Measurements from ENCODE around the gene NPHS1. TPM values are rescaled to one million over a fixed set of nuclear protein-coding genes. Genes with fewer than 3 reads are reported as not detected.

The NPHS1 gene
- total and polyA plus RNA-seq, 8 donors, result 0.10 to 17.9 (median 0.49) TPM; not detected in 2

DNA sequence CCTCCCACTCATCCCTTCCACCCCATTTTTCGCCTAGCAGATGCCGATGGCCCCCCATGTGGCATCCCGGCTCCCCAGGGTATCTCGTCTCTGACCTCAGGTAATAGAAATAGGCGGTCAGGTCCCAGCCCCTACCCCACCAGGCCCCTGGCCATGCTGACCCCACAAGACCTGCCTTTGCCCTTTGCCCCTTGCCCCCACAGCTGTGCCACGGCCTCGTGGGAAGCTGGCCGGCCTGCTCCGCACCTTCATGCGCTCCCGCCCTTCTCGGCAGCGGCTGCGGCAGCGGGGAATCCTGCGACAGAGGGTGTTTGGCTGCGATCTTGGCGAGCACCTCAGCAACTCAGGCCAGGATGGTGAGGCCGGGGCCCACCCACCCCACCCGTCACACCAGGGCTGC lies 71.6 kb downstream of the NPHS1 start:
- Histone ChIP-seq H3K27ac (no peak overlapping the region), H3K4me3 (no peak overlapping the region), H3K36me3 (peaks cover 5 to 72% (median 62%) of the 10 kb centered on the region in 4 donors), H3K27me3 (no peaks in the 10 kb centered on the region), H3K9me3 (no peaks in the 10 kb centered on the region), H3K4me1 (peaks cover 7 to 16% (median 11%) of the 10 kb centered on the region in 4 donors)
- intact Hi-C loops (cut with DNase I; ENCODE audit: low total_unique reads), result no loop called here
- no peak for TF ChIP-seq POLR2A (IDR thresholded peaks at IDR 0.05)
- TF ChIP-seq, protein P1, sequence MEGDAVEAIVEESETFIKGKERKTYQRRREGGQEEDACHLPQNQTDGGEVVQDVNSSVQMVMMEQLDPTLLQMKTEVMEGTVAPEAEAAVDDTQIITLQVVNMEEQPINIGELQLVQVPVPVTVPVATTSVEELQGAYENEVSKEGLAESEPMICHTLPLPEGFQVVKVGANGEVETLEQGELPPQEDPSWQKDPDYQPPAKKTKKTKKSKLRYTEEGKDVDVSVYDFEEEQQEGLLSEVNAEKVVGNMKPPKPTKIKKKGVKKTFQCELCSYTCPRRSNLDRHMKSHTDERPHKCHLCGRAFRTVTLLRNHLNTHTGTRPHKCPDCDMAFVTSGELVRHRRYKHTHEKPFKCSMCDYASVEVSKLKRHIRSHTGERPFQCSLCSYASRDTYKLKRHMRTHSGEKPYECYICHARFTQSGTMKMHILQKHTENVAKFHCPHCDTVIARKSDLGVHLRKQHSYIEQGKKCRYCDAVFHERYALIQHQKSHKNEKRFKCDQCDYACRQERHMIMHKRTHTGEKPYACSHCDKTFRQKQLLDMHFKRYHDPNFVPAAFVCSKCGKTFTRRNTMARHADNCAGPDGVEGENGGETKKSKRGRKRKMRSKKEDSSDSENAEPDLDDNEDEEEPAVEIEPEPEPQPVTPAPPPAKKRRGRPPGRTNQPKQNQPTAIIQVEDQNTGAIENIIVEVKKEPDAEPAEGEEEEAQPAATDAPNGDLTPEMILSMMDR (IDR thresholded peaks at IDR 0.05), result no peak
- TF ChIP-seq POLR2AphosphoS5 (IDR thresholded peaks at IDR 0.05), result no peak
- TF ChIP-seq EP300 (IDR thresholded peaks at IDR 0.05), result no peak
- no peak for DNase-seq
- 90 to 98% (median 94%) methylated on average over 18 to 20 of the region's 20 CpGs for WGBS, 5 donors

DNA sequence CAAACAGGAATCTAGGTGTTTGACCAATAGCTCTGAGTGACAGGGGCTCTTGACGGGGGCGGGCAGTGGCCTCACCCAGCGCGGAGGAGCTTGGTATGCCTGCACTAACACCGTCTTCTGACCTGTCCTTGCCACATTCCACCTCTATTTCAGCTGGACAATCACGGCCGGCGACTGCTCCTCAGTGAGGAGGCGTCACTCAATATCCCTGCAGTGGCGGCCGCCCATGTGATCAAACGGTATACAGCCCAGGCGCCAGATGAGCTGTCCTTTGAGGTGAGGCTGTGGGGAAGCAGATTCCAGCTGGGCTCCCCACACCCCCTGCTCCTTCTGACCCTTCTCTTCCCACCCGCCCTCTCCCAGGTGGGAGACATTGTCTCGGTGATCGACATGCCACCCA lies 72.2 kb downstream of the NPHS1 start:
- intact Hi-C loops (cut with DNase I; ENCODE audit: low total_unique reads), result no loop called here

DNA sequence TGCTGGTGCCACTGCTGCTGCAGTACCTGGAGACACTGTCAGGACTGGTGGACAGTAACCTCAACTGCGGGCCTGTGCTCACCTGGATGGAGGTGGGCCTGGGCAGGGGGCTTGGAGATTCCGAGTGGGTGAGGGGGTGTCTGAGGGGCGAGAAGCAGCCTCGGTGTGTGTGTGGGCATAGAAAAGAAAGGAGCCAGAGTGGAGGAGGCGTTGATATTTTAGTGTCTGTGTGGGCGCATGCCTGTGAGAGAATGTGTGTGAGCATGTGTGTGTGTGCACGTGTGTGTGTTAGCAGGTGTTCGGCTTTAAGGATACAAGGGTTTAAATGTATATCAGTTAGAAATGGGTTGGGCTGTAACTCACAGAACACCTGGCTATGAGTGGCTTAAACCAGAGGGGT lies 73.3 kb downstream of the NPHS1 start:
- TF ChIP-seq, protein P1 (IDR thresholded peaks at IDR 0.05), result no peak
- no peak for TF ChIP-seq POLR2AphosphoS5 (IDR thresholded peaks at IDR 0.05)
- no peak for TF ChIP-seq EP300 (IDR thresholded peaks at IDR 0.05)
- no peak for TF ChIP-seq POLR2A (IDR thresholded peaks at IDR 0.05)
- Histone ChIP-seq H3K4me1 (peaks cover 7 to 25% (median 21%) of the 10 kb centered on the region in 4 donors), H3K27ac (no peak overlapping the region), H3K27me3 (no peaks in the 10 kb centered on the region), H3K36me3 (peaks cover 5 to 57% (median 48%) of the 10 kb centered on the region in 4 donors), H3K4me3 (no peak overlapping the region), H3K9me3 (no peaks in the 10 kb centered on the region)
- intact Hi-C loops (cut with DNase I; ENCODE audit: low total_unique reads), result no loop called here
- no peak for DNase-seq
- WGBS, 5 donors, result 90 to 94% (median 93%) methylated on average over 8 of the region's 8 CpGs

More for the DNA sequence above, 72.2 kb downstream of the NPHS1 start:
- no peaks in the 10 kb centered on the region for H3K27me3 ChIP-seq
- 88 to 95% (median 93%) methylated on average over 13 to 16 of the region's 16 CpGs for WGBS, 5 donors
- no peaks in the 10 kb centered on the region for H3K9me3 ChIP-seq
- H3K36me3 ChIP-seq, result peaks cover 5 to 67% (median 55%) of the 10 kb centered on the region in 4 donors
- H3K27ac ChIP-seq, result no peak overlapping the region
- TF ChIP-seq EP300 (IDR thresholded peaks at IDR 0.05), result no peak
- TF ChIP-seq POLR2AphosphoS5 (IDR thresholded peaks at IDR 0.05), result no peak
- TF ChIP-seq, protein P1 (IDR thresholded peaks at IDR 0.05), result no peak
- TF ChIP-seq POLR2A (IDR thresholded peaks at IDR 0.05), result no peak
- no peak for DNase-seq
- H3K4me1 ChIP-seq, result peaks cover 7 to 17% (median 15%) of the 10 kb centered on the region in 4 donors
- no peak overlapping the region for H3K4me3 ChIP-seq

DNA sequence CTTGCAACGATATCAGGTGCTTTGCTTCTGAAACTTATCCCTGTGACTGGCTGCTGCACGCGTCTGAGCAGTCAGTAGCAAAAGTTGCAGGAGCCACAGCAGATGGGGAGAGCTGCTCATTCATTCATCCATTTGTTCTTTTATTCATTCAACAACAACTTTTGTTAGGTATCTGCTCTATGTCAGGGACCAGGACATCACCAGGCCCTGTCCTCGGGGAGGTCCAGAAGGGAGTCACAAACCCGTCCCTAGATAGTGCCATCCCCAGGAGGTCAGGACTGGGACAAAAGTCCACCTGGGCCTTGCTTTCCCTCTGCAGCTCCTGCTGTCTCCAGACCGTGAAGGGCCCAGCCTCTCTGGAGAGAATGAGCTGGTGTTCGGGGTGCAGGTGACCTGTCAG lies 74.3 kb downstream of the NPHS1 start:
- TF ChIP-seq POLR2A (IDR thresholded peaks at IDR 0.05) (no peak), EP300 (IDR thresholded peaks at IDR 0.05) (no peak), POLR2AphosphoS5 (IDR thresholded peaks at IDR 0.05) (no peak)
- TF ChIP-seq, protein P1 (IDR thresholded peaks at IDR 0.05), result no peak
- H3K9me3 ChIP-seq, result no peaks in the 10 kb centered on the region
- H3K36me3 ChIP-seq, result peaks cover 5 to 49% (median 46%) of the 10 kb centered on the region in 4 donors
- no peaks in the 10 kb centered on the region for H3K27me3 ChIP-seq
- no peak for DNase-seq
- no peak overlapping the region for H3K4me3 ChIP-seq
- intact Hi-C loops (cut with DNase I; ENCODE audit: low total_unique reads), result no loop called here
- peaks cover 7 to 25% (median 21%) of the 10 kb centered on the region in 4 donors for H3K4me1 ChIP-seq
- no peak overlapping the region for H3K27ac ChIP-seq
- WGBS, 5 donors, result 79 to 95% (median 83%) methylated on average over 6 to 7 of the region's 7 CpGs

Measured in stomach (tissue), 9 donors.